UCSD-AML1 (cell line): ENCODE measurements around the gene PCDHGB5.
"Not testable (repeated sequence)": the region's sequence is repeated elsewhere in the genome, so short reads cannot be mapped to it uniquely, and the experiment has no call there.

Experiments used
- DNase-seq: peaks from one replicate; lab custom pipeline; 2025; ENCODE audit not compliant: unreplicated experiment; lab: John Stamatoyannopoulos, UW

PCDHGB5 gene

GRCh38 chr5:141397756-141398551 is at the start of gene PCDHGB5:
PCDHGB5 (plus strand) TSS chr5:141397947; CDS start chr5:141398128, 181 bp downstream.
- DNase-seq = not testable (repeated sequence)

- DNase-seq = peak; percentile 16
These were observed 47.7 kb upstream of the PCDHGB5 start, which contains the start of gene PCDHGB1 for GRCh38 chr5:141349917-141350619. PCDHGB1 (plus strand) TSS chr5:141350099; CDS start chr5:141350261, 162 bp downstream.

GRCh38 chr5:141351591-141351990 is 46.2 kb upstream of the PCDHGB5 start:
- DNase-seq = no peak

- no peak for DNase-seq
These were observed 42.8 kb upstream of the PCDHGB5 start, which contains the start of gene PCDHGA4 for GRCh38 chr5:141354900-141355469. PCDHGA4 (plus strand) TSS chr5:141355021; CDS start chr5:141355108, 87 bp downstream.

GRCh38 chr5:141355641-141356040 is 42.1 kb upstream of the PCDHGB5 start:
- DNase-seq = no peak

- no peak for DNase-seq
These were observed 41.6 kb upstream of the PCDHGB5 start for GRCh38 chr5:141356133-141356532.

- DNase-seq = no peak
These were observed 40.8 kb upstream of the PCDHGB5 start for GRCh38 chr5:141356950-141357349.

- DNase-seq = peak; percentile 40
These were observed 37.8 kb upstream of the PCDHGB5 start, which contains the start of gene PCDHGB2 for GRCh38 chr5:141359790-141360426. PCDHGB2 (plus strand) TSS chr5:141359994; CDS start chr5:141360136, 142 bp downstream.

GRCh38 chr5:141360685-141361084 is 37.1 kb upstream of the PCDHGB5 start:
- DNase-seq = no peak

GRCh38 chr5:141362719-141363118 is 35.0 kb upstream of the PCDHGB5 start:
- DNase-seq = no peak

- no peak for DNase-seq
These were observed 33.6 kb upstream of the PCDHGB5 start, which contains the start of gene PCDHGA5 for GRCh38 chr5:141363952-141364660. PCDHGA5 (plus strand) TSS chr5:141364162; CDS start chr5:141364331, 169 bp downstream.

GRCh38 chr5:141366016-141366896 is 31.5 kb upstream of the PCDHGB5 start:
- no peak for DNase-seq

- DNase-seq = peak; percentile 30
These were observed 27.5 kb upstream of the PCDHGB5 start, which contains the start of gene PCDHGB3 for GRCh38 chr5:141369994-141370848. PCDHGB3 (plus strand) TSS chr5:141370242; CDS start chr5:141370395, 153 bp downstream.

GRCh38 chr5:141371572-141372475 is 25.9 kb upstream of the PCDHGB5 start:
- DNase-seq = no peak

- no peak for DNase-seq
These were observed 24.0 kb upstream of the PCDHGB5 start, which contains the start of gene PCDHGA6 for GRCh38 chr5:141373673-141374317. PCDHGA6 (plus strand) TSS chr5:141373891; CDS start chr5:141374084, 193 bp downstream.

GRCh38 chr5:141374627-141375026 is 23.1 kb upstream of the PCDHGB5 start:
- no peak for DNase-seq
